Right renal pelvis (tissue), 4 donors: ENCODE results near the gene NFX1. TPM values are rescaled to one million over a fixed set of nuclear protein-coding genes. Genes with fewer than 3 reads are reported as not detected.
"Not testable (repeated sequence)": the region's sequence is repeated elsewhere in the genome, so short reads cannot be mapped to it uniquely, and the experiment has no call there.

ENCODE experiments used
- DNase-seq, 4 donors: peaks; one replicate each; pipeline ENCODE4 v3.0.0-alpha.2; 2013; ENCODE audit warnings: low read depth in 4 of 4, low spot score in 3 of 4, missing footprints in 1 of 4
- polyA plus RNA-seq, 4 donors: library from polyadenylated mRNA; unstranded; fragments of 120-200 nt; gene quantifications; one replicate each; pipeline ENCODE4 v1.2.1, GENCODE V29; 2013; ENCODE audit not compliant: insufficient read length in 4 of 4

Gene NFX1
- polyA plus RNA-seq, 4 donors: 29.4 to 33.7 (median 32.1) TPM

DNA sequence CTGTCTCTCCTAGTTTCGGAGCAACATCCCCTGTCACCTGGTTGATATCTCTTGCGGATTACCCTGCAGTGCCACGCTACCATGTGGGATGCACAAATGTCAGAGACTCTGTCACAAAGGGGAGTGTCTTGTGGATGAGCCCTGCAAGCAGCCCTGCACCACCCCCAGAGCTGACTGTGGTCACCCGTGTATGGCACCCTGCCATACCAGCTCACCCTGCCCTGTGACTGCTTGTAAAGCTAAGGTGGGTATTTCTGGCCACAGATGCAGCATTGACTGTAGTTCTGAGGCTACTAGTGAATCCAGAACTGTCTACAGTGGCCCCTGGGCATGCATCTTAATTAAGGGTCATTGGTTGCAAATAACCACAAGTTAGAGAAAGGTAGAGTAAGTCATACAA, 61.2 kb downstream of the NFX1 start:
- no peak for DNase-seq

DNA sequence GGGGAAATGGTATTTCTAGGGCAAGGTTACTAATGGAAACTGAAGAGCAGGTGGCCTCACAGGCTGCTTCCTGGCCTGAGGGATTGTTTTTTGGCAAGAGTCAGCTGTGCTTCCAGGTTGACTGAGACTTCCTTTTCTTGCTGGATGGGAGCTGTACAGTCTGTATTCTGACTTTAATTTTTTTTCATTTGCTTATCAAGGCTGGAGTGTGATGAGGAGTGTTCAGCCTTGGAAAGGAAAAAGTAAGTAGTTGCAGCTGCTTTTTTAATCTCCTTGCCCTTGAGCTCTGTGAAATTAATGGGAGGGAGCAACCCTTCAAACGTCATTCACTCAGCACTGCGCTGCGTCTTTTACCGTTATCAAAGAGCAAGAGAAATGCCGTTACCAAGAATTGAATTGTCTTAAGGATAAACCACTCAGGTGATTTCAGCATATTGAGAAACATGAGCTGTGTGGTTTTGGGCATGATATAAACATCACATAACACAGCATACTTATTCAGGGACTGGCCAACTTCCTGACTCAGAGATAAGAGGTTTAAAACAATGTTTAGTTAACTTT, 64.4 kb downstream of the NFX1 start:
- DNase-seq: no peak

DNA sequence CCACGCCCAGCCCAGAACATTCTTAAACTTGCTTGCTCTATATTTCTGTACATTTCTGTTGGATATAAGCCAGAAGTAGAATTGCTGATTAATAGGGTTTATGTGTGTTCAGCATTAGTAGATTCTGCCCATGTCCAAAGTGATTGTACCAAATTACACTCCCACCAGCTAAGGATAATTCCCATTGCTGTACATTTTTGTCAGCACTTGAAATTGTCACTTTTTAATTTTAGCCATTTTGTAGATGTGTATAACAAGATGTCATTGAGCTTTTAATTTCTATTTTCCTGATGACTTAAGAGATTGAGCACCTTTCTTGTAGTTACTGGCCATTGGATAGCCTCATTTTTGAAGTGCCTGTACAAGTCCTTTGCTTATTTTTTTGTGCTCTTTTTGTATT, 65.6 kb downstream of the NFX1 start:
- no peak for DNase-seq

DNA sequence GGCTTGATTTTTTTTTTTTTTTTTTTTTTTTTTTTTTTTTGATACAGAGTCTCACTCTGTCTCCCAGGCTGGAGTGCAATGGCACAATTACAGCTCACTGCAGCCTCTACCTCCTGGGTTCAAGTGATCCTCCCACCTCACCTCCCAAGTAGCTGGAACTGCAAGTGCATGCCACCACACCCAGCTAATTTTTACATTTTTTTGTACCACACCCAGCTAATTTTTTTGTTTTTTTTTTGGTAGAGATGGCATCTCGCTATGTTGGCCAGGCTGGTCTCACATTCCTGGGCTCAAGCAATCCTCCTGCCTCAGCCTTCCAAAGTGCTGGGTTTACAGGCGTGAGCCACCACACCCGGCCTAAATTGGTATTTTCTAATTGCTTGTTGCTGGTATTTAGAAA, 68.3 kb downstream of the NFX1 start:
- not testable (repeated sequence) for DNase-seq

DNA sequence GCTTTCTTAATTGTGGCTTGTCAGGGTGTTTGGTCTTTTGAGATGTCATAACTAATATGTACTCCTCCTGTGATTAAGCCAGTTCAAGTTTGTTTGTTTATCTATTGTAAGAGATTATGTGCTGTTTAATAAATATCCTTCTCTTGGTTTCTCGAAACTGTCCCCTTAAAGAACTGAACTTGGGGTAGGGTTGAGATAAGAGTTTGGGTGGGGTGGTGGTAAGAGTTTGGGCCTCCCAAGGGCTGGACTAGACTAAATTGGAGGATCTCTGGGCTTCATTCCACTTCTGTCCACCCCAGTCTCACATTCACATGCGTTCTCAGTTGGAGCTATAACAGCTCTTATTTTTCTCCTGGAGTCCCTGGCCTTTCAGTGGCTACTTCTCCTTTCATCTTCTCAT, 73.8 kb downstream of the NFX1 start:
- DNase-seq: no peak

DNA sequence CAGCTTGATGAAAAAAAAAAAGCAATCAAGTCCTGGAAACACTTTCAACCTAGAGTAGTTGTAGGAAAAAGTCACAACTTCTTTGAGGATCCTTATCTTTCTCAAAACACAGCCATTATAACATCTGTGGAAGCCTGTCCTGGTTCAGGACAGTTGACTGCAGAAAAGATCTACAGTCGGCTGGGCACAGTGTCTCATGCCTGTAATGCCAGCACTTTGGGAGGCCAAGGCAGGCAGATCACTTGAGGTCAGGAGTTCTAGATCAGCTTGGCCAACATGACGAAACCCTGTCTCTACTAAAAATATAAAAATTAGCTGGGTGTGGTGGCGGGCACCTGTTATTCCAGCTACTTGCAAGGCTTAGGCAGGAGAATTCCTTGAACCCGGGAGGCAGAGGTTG, 74.5 kb downstream of the NFX1 start:
- DNase-seq: not testable (repeated sequence)

DNA sequence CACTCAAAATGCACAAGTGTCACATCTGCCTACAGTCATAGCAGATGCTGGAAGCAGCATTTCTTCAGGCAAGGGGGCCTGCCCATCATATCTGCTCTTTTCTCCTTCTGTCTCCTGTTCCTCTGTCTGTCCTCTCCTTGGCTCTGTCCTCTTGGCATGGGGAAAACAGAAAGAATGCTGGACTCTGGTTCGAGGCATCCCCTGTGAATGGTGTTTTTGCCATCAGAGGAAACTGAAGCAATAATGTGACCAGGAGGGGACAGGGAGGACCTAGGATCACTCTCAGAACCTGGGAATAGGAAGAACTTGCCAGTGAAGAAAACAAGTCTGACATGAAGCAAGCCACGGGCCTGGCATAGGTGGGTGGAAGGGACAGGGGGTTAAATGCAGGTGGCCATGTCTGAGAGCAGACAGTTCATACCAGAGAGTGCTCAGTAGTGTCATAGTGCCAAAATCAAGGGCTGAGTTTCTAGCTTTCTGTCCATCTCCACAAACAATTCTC, 76.7 kb downstream of the NFX1 start:
- no peak for DNase-seq

DNA sequence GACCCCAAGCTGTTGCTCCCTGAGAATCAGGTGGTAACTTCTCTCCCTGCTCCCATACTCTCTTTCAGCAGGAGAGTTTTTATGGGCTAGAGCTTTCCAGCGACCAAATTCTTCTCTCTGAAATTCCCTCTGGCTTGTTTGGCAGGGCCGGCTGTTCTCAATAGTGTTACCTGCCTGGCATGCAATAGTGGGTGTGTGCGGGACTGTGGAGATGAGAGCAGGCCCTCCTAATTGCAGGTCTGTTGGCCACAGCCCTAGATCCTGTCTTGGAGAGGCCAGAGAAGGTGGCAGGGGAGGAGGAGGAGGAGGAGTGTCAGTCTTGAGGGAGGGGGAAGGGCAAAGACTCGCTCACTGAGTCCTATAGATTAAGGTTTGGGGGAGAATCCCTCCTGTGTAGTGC, 82.6 kb downstream of the NFX1 start:
- DNase-seq: no peak

DNA sequence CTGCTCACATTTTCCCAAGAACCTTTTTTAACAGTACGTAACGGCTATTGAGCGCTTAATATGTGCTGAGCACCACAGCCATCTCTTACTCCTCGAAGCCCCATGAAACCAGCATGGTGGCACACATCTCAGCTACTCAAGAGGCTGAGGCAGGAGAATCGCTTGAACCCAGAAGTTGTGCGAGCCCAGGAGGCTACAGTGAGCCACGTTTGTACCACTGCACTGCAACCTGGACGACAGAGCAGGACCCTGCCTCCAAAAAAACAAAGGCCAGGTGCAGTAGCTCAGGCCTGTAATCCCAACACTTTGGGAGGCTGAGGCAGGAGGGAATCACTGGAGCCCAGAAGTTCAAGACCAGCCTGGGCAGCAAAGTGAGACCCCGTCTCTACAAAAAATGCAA, 83.9 kb downstream of the NFX1 start:
- no peak for DNase-seq

DNA sequence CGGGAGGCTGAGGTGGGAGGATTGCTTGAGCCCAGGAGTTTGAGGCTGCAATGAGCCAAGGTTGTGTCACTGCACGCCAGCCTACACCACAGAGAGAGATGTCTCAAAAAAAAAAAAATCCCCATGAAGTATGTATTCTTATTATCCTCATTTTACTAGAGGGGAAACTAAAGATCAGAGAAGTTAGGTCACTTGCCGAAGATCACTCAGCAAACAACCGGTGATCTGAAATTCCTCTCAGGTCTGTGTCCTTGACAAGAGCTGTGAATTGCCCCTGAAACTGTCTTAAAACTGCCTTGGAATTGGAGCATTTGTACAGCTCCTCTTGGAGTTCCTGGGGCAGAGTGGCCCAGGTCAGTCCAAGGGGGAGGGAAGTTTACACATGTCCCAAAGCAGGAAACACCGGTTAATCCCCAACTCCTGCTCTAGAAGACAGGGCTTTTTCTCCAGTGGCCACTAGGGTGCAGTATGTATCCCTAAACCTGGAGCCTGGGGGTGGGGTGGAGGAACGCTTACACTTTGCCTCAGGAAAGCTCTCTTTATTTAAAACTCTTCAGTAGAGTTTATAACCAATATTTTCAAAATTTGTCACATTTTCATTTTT, 84.4 kb downstream of the NFX1 start:
- DNase-seq: peak; percentile 66 to 77 (median 68)

DNA sequence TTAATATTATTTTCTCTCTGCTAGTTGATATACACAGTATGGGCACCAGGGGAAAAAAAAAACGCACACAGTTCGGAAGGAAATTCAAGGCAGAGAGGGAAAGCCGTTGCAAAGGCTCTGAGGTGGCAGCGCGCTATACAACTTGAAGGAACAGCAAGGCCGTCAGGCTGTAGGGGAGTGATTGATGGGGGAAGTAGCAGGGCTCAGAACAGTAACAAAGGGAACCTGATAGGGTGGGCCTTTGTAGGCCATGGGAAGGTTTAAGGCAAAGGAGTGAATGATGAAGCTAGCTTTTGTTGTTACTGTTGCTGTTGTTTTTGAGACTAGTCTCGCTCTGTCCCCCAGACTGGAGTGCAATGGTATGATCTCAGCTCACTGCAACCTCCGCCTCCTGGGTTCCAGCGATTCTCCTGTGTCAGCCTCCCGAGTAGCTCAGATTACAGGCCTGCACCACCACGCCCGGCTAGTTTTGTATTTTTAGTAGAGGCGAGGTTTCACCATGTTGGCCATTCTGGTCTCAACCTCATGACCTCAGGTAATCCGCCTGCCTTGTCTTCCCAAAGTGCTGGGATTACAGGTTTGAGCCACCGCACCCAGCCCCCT, 85.0 kb downstream of the NFX1 start:
- DNase-seq: peak in 1 of 4 donors; percentile 37

DNA sequence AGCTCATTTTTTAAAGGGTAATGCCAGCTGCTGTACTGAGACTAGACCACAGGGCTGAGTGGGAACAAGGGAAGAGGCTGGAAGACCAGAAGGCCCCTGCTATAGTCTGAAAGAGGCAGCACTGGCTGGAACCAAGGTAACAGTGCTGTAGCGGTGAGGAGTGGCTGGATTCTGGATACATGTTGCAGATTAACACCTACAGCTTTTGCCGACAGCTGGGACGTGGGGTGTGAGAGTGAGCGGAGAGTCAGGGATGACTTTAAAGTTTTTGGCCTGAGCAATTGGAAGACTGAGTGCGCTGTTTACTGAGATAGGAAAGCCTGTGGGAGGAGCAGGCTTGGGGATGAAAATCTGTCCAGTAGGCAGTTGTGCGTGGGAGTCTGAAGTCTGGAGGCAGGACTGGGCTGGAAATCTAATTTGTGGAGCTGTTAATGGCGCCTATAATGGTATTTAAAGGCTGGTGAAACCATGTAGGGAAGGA, 85.6 kb downstream of the NFX1 start:
- no peak for DNase-seq

DNA sequence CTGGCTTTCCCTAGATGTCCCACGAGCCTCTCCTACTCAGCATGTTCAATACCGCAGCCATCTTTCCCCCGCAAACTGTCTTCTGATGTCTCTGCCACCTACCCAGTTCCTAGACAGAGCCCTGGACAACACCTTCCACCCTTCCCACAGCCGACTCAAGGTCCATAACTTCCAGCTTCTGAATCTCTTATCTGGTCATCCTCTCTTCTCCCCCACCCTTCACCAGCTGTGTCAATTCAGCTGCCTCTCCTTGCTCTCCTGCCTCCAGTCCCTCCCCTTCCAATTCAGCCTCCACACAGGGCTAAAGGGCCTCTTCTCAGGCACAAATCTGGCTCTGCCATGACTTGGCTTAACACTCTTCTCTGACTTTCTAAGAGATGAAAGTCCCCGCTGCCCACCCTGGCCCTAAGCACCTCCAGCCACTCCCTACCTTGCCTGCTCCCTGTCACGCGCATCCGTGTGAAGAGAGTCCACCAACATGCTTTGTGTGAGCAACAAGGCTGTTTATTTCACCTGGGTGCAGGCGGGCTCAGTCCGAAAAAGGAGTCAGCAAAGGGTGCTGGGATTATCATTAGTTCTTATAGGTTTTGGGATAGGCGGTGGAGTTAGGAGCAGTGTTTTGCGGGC, 86.9 kb downstream of the NFX1 start:
- no peak for DNase-seq

DNA sequence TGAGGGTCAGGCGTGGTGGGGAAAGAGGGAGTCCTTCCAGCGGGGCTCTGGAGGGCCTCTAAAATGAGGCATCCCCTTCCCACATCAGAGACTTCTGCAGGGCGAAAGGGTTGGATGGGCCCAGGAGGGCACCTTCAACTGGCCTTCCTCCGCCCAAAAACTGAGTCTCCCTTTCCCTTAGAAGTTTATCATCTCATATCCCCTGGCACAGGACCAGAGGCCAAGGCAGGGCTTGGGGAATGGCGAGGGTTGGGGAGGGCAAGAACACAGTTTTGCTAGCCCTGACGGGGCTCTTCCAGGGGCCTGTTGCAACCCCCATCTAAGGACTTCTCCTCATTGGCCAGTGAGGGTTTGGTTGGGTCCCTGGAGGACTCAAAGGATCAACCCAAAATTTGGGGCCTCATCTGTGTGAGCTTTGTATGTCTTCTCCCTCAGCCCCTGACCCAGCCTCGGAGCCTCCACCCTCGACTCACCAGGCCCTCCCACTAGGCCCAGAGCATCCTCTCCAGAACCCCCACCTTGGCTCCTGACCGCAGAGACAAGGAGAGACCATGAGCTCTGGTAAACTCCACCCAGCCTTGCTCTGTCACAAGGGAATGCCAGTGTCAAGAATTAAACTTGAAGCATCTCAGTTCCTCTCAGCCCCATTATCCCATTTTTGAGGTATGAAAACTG, 87.9 kb downstream of the NFX1 start:
- DNase-seq: no peak

DNA sequence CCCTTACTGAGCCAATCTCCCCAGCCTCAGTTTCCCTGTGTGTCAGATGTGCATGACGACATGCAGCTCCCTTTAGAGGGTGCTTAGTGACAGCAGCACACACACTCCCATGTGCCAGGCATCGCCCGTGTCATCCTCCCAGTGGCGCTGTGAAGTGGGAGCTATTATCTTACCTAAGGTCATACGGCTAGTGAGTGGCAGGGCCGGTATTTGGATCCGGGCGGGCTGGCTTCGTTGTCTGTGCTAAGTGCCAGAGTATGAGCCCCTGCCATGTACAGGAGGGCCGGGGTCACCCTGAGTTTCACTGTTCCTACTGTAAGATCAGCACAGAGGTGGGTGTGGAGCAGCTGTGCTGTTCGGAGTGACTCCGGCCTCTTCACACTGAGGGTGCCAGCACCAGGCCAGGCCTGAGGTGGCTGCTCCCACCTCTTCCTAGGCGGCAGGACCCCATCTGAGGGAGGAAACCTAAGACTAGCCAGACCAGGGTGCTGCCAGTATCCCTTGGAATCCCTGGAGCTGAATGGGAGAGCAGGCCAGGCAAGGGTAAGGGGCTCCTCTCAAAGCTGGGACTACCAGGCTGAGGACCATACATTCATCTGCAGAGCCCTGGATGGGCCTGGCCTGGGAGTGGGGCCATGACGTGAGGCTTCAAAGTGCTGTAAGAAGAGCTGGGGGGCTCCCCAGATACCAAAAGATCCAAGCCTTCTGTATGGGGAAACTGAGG, 89.5 kb downstream of the NFX1 start:
- DNase-seq: no peak

DNA sequence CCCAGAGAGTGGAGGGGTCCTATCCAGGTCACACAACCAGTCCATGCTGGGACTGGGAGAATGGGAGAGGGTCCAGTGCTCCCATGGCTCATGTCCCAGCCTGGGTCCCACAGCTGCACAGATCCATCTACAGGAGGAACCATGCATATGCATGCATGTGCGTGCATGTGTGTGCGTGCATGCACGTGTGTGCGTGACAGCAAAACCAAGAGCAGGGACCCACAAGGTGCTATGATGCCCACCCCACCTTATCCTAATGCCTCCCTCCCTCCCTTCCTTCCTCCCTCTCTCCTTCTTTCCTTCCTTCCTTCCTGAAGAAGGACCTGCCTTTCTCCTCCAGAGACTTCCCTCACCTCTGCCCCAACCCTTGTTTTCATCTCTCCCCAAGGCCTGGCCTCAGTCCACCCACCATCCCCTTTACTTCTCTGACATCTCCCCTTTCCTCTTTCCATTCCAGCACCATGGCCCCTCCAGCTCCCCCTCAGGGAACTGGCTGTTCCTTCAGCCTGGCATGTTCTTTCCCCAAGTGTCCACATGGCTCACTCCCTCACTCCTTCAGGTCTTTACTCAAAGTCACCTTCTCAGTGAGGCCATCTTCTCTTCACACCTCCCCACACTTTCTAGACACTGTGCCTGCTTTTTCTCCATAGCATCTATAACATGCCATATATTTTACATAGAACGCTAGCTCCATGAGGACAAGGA, 90.2 kb downstream of the NFX1 start:
- no peak for DNase-seq

DNA sequence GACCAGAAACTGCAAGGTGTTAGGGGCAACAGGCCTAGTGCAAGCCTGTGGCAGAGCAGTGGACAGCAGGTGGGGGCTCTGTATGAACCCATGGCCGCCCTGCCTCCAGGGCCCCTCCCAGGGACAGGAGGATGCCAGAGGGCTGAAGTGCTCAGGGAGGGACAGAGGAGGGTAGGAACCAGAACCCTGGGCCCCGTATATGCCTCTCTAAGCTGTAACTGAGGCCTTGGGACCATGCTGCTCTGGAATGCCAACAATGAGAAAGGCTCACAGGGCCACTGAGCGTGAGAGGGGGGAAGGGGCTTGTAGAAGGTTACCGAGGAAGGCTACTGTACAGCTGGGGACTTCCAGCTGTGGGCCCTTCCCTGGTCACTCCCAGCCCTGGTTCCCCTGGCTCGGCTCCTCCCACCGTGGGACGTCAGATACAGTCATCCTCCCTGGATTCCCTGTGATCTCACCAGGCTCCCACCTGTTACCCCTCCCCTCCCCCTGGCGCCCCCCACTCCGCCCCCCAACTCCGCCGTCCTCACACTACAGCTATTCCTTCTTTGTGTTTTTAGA, 91.0 kb downstream of the NFX1 start:
- no peak for DNase-seq

DNA sequence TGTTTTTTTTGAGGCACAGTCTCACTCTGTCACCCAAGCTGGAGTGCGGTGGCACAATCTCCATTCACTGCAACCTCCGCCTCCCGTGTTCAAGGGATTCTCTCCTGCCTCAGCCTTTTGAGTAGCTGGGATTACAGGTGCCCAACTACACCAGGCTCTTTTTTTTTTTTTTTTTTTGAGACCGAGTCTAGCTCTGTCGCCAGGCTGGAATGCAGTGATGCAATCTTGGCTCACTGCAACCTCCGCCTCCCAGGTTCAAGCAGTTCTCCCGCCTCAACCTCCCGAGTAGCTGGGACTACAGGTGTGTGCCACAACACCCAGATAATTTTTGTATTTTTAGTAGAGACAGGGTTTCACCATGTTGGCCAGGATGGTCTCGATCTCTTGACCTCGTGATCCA, 92.1 kb downstream of the NFX1 start:
- not testable (repeated sequence) for DNase-seq

DNA sequence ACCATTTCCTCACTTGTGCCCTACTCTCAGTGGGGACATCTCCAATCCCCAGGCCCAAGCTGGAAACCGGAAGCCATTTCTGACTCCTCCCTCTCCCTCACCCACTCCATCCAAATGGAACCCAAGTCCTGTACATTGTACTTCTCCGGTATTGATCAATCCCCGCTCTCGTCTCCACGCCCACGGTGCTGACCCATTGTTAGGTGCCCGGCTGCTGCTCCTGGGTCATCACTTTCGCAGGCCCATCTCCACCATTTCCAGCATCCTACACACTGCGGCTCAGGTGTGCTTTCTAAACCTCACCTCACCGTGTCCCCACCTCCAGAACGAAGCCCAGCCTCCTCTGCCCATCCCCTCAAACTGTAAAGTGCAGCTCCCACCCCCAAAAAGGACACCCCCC, 93.1 kb downstream of the NFX1 start:
- not testable (repeated sequence) for DNase-seq

DNA sequence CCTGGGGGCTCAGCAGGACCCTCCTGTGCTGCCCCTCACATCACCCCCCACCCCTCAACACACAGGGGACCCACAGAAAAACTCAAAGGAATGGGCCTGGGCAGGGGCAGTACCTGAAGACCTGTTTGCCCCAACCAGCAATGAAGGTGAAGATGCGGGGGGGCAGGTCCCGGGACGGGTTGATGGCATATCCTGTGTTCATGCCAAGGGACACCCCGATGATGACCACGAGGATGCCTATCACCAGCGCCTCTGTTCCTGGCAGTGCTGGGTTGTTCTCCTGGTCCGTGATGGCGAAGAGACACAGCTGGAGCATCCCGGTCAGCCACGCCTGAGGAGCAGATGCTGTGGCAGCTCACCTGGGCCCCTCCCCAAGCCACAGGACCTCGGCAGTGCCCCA, 95.2 kb downstream of the NFX1 start:
- DNase-seq: not testable (repeated sequence)
